ENCODE data around the gene BTN1A1. TPM values are rescaled to one million over a fixed set of nuclear protein-coding genes. Genes with fewer than 3 reads are reported as not detected.
"Not testable (repeated sequence)": the region's sequence is repeated elsewhere in the genome, so short reads cannot be mapped to it uniquely, and the experiment has no call there.

BTN1A1 gene
- total RNA-seq, 1 experiment from 2014 or later = not detected

DNA sequence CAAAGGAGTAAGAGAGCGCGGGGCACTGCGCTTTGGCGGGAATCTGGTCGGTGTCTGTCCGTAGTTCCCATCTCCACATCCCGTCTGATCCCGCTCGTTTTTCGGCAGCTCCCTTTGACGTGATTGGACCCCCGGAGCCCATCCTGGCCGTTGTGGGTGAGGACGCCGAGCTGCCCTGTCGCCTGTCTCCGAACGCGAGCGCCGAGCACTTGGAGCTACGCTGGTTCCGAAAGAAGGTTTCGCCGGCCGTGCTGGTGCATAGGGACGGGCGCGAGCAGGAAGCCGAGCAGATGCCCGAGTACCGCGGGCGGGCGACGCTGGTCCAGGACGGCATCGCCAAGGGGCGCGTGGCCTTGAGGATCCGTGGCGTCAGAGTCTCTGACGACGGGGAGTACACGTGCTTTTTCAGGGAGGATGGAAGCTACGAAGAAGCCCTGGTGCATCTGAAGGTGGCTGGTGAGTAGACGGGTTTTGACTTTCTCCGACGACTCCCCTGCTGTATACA, 1.4 kb downstream of the BTN1A1 start:
- TF ChIP-seq, protein P1, sequence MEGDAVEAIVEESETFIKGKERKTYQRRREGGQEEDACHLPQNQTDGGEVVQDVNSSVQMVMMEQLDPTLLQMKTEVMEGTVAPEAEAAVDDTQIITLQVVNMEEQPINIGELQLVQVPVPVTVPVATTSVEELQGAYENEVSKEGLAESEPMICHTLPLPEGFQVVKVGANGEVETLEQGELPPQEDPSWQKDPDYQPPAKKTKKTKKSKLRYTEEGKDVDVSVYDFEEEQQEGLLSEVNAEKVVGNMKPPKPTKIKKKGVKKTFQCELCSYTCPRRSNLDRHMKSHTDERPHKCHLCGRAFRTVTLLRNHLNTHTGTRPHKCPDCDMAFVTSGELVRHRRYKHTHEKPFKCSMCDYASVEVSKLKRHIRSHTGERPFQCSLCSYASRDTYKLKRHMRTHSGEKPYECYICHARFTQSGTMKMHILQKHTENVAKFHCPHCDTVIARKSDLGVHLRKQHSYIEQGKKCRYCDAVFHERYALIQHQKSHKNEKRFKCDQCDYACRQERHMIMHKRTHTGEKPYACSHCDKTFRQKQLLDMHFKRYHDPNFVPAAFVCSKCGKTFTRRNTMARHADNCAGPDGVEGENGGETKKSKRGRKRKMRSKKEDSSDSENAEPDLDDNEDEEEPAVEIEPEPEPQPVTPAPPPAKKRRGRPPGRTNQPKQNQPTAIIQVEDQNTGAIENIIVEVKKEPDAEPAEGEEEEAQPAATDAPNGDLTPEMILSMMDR (IDR thresholded peaks at IDR 0.05; ENCODE audit: unreplicated experiment) = no peak
- no peak for DNase-seq (ENCODE audit: unreplicated experiment)
- H3K36me3 Mint-ChIP-seq (ENCODE audit: insufficient read depth, unreplicated experiment) = no peaks in the 10 kb centered on the region
- intact Hi-C loops (cut with micrococcal nuclease) = no loop called here
- CTCF ChIA-PET = interaction anchor here (0.7 to 0.9 kb wide), 3 partner anchors 11 to 93 kb away, joined by 3 read pairs; no protein-coding TSS in a partner anchor
- no TSS peak for BruUV-seq (replicated peaks)
- no peak overlapping the region for H3K4me3 Mint-ChIP-seq (ENCODE audit: unreplicated experiment)
- no peaks in the 10 kb centered on the region for H3K27me3 Mint-ChIP-seq (ENCODE audit: insufficient read depth, unreplicated experiment)
- no peaks in the 10 kb centered on the region for H3K4me1 Mint-ChIP-seq (ENCODE audit: insufficient read depth, unreplicated experiment)
- POLR2A ChIA-PET = interaction anchor here (0.7 to 1.2 kb wide), 2 partner anchors 11 to 677 kb away, joined by 3 read pairs; no protein-coding TSS in a partner anchor
- H3K9me3 Mint-ChIP-seq (ENCODE audit: unreplicated experiment) = no peaks in the 10 kb centered on the region
- no peak overlapping the region for H3K27ac Mint-ChIP-seq (ENCODE audit: low read depth, unreplicated experiment)

DNA sequence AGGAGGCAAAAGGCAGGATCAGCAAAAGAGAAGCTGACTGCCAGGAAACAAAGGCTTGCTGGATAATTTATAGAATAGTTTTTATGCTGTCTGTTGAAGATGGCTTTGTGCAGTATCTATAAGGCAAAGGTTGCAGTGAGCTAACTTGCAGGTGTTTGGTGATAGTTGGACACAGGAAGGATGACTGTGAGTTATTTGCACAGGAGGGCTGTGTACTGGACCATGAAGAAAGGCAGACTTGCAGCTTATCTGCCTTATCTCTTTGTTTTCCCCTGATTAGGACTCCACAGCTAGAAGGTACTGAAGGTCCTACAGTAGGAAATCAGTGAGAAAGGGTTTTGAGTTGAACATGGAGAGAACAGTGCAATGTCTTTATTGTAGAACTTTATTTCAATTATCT, 2.1 kb downstream of the BTN1A1 start:
- DNase-seq (ENCODE audit: unreplicated experiment) = no peak
- H3K4me3 Mint-ChIP-seq (ENCODE audit: unreplicated experiment) = no peak overlapping the region
- intact Hi-C loops (cut with micrococcal nuclease) = no loop called here
- no peaks in the 10 kb centered on the region for H3K27me3 Mint-ChIP-seq (ENCODE audit: insufficient read depth, unreplicated experiment)
- no peaks in the 10 kb centered on the region for H3K36me3 Mint-ChIP-seq (ENCODE audit: insufficient read depth, unreplicated experiment)
- ChIA-PET CTCF (interaction anchor here (0.9 kb wide), 2 partner anchors 10 to 94 kb away, joined by 3 read pairs; no protein-coding TSS in a partner anchor), POLR2A (interaction anchor here (0.7 to 1.2 kb wide), 2 partner anchors 10 to 678 kb away, joined by 3 read pairs; no protein-coding TSS in a partner anchor)
- no TSS peak for BruUV-seq (replicated peaks)
- no peaks in the 10 kb centered on the region for H3K4me1 Mint-ChIP-seq (ENCODE audit: insufficient read depth, unreplicated experiment)
- TF ChIP-seq, protein P1 (IDR thresholded peaks at IDR 0.05; ENCODE audit: unreplicated experiment) = no peak
- H3K9me3 Mint-ChIP-seq (ENCODE audit: unreplicated experiment) = no peaks in the 10 kb centered on the region
- no peak overlapping the region for H3K27ac Mint-ChIP-seq (ENCODE audit: low read depth, unreplicated experiment)

DNA sequence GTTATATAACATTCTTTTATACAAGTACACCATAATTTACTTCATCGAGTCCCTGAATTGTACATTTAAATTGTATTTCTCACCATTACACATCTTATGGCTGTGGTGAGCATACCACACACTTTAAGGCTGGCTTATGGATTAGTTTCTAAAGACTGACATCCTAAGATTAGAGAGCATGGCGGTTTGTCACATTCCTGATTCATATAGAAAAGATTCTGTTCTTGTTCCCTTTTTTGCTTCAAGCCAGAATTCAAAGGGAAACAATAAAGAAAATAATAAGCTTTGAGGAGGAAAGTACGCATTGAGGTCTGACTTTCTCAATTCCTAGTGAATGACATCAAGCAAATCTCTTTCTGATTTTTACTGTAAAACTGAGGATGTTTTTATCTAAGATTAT, 2.5 kb downstream of the BTN1A1 start:
- intact Hi-C loops (cut with micrococcal nuclease) = no loop called here
- POLR2A ChIA-PET = interaction anchor here (0.7 to 1.2 kb wide), 2 partner anchors 10 to 678 kb away, joined by 3 read pairs; no protein-coding TSS in a partner anchor
- no peaks in the 10 kb centered on the region for H3K9me3 Mint-ChIP-seq (ENCODE audit: unreplicated experiment)
- H3K4me1 Mint-ChIP-seq (ENCODE audit: insufficient read depth, unreplicated experiment) = no peaks in the 10 kb centered on the region
- H3K27me3 Mint-ChIP-seq (ENCODE audit: insufficient read depth, unreplicated experiment) = no peaks in the 10 kb centered on the region
- no peak overlapping the region for H3K4me3 Mint-ChIP-seq (ENCODE audit: unreplicated experiment)
- no peak for DNase-seq (ENCODE audit: unreplicated experiment)
- TF ChIP-seq, protein P1 (IDR thresholded peaks at IDR 0.05; ENCODE audit: unreplicated experiment) = no peak
- H3K36me3 Mint-ChIP-seq (ENCODE audit: insufficient read depth, unreplicated experiment) = no peaks in the 10 kb centered on the region
- CTCF ChIA-PET = interaction anchor here (0.9 kb wide), 1 partner anchor 94 kb away, joined by 3 read pairs; no protein-coding TSS in a partner anchor
- H3K27ac Mint-ChIP-seq (ENCODE audit: low read depth, unreplicated experiment) = no peak overlapping the region
- BruUV-seq (replicated peaks) = no TSS peak

DNA sequence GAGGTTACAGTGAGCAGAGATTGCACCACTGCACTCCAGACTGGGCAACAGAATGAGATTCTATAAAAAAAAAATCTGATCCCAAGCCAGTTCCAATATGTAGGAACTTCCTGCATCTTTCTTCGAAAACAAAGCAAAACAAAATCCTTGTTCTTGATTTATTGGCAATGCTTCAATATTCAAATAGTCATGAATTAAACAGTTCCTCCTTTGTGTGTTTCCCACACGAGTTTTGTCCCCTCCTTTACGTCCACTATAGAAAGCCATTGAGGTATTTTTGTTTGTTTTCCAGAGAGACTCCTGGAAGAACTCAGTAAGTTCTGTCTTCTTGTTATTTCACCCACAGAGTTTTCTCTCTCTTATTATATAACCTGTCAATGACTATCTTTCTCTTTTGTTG, 7.6 kb downstream of the BTN1A1 start:
- Mint-ChIP-seq H3K4me1 (ENCODE audit: insufficient read depth, unreplicated experiment) (peaks cover 6% of the 10 kb centered on the region), H3K4me3 (ENCODE audit: unreplicated experiment) (no peak overlapping the region), H3K9me3 (ENCODE audit: unreplicated experiment) (no peaks in the 10 kb centered on the region), H3K27me3 (ENCODE audit: insufficient read depth, unreplicated experiment) (no peaks in the 10 kb centered on the region), H3K36me3 (ENCODE audit: insufficient read depth, unreplicated experiment) (no peaks in the 10 kb centered on the region), H3K27ac (ENCODE audit: low read depth, unreplicated experiment) (no peak overlapping the region)
- intact Hi-C loops (cut with micrococcal nuclease) = no loop called here
- ChIA-PET POLR2A (no interaction called here), CTCF (interaction anchor here (0.6 kb wide), 1 partner anchor 30 kb away, joined by 4 read pairs; no protein-coding TSS in a partner anchor)
- BruUV-seq (replicated peaks) = no TSS peak
- DNase-seq (ENCODE audit: unreplicated experiment) = no peak
- TF ChIP-seq, protein P1 (IDR thresholded peaks at IDR 0.05; ENCODE audit: unreplicated experiment) = no peak

DNA sequence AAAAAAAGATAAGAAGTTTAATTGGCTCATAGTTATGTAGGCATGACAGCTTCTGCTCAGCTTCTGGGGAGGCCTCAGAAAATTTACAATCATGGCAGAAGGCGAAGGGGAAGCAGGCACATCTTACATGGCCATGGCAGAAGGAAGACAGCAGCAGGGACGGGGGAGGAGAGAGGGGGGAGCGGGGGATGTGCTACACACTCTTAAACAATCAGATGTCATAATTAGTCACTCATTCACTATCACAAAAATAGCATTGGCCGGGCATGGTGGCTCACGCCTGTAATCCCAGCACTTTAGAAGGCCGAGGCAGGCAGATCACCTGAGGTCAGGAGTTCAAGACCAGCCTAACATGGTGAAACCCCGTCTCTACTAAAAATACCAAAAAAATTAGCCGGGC, 10.9 kb downstream of the BTN1A1 start:
- BruUV-seq (replicated peaks); H3K4me1 Mint-ChIP-seq (ENCODE audit: insufficient read depth, unreplicated experiment); H3K27me3 Mint-ChIP-seq (ENCODE audit: insufficient read depth, unreplicated experiment); H3K9me3 Mint-ChIP-seq (ENCODE audit: unreplicated experiment); H3K27ac Mint-ChIP-seq (ENCODE audit: low read depth, unreplicated experiment); H3K36me3 Mint-ChIP-seq (ENCODE audit: insufficient read depth, unreplicated experiment); intact Hi-C loops (cut with micrococcal nuclease); DNase-seq (ENCODE audit: unreplicated experiment); H3K4me3 Mint-ChIP-seq (ENCODE audit: unreplicated experiment); POLR2A ChIA-PET: not testable (repeated sequence)
- CTCF ChIA-PET = interaction anchor here (0.6 kb wide), 1 partner anchor 1041 kb away, joined by 3 read pairs; no protein-coding TSS in a partner anchor

All from MCF 10A (cell line).